Endothelial cell of umbilical vein (primary cell): ENCODE results near the gene TCERG1. TPM values are rescaled to one million over a fixed set of nuclear protein-coding genes. Genes with fewer than 3 reads are reported as not detected.

Source experiments
- BruUV-seq: library from RNA; stranded (reverse); fragments of 400-500 nt; replicated peaks from 2 replicates; lab custom pipeline; 2021; lab: Mats Ljungman, UMichigan
- CTCF ChIA-PET: fragments of 300-600, 350-600 bp; sonication (Branson Sonifier 250); formaldehyde crosslinking; loops from one replicate; lab custom pipeline; 2021; ENCODE audit warnings: antibody characterized with exemption, inconsistent platforms; lab: Charles Lee
- POLR2A ChIA-PET: fragments of 300-600, 350-600 bp; sonication (Branson Sonifier 250); formaldehyde crosslinking; loops from one replicate; lab custom pipeline; 2021; ENCODE audit warnings: antibody characterized with exemption, inconsistent platforms; lab: Charles Lee
- DNase-seq: peaks from one replicate; pipeline ENCODE4 v3.0.0-alpha.2; 2011; ENCODE audit warnings: low read depth, low spot score
- FAIRE-seq: peaks from 2 replicates; lab custom pipeline; 2011; peaks lifted over from hg19 to GRCh38; lab: Jason Lieb, UNC
- H2AFZ ChIP-seq: 2 replicates; pipeline ENCODE4 v1.6.0; 2012; ENCODE audit warnings: low read depth, low read length, control low read depth, inconsistent platforms
- H3K27ac ChIP-seq: 2 replicates; pipeline ENCODE4 v1.5.1; 2011; ENCODE audit warnings: low read depth, mild to moderate bottlenecking, control low read depth, low read length, moderate library complexity; ENCODE audit not compliant: insufficient read depth
- H3K27me3 ChIP-seq, 2 experiments: 2 replicates each; pipeline versions ENCODE4 v1.6.0 to v1.6.1; 2011; ENCODE audit warnings: low read length in 2 of 2, mixed read lengths in 1 of 2; ENCODE audit not compliant: control insufficient read depth in 2 of 2, insufficient read depth in 2 of 2
- H3K36me3 ChIP-seq, 2 experiments: 2 replicates in 1 of 2; 3 replicates in 1 of 2; pipeline ENCODE4 v1.5.1; 2011; ENCODE audit warnings: low read length in 2 of 2, mild to moderate bottlenecking in 1 of 2, moderate library complexity in 1 of 2; ENCODE audit not compliant: control insufficient read depth in 2 of 2, insufficient read depth in 2 of 2; ENCODE audit errors: extremely low read depth in 1 of 2
- H3K4me1 ChIP-seq: 3 replicates; pipeline ENCODE4 v1.5.1; 2011; ENCODE audit warnings: mild to moderate bottlenecking, low read length; ENCODE audit not compliant: control insufficient read depth, insufficient read depth; ENCODE audit errors: extremely low read depth
- H3K4me2 ChIP-seq: 2 replicates; pipeline ENCODE4 v1.6.1; 2011; ENCODE audit warnings: low read length, control low read depth, mixed read lengths; ENCODE audit not compliant: insufficient read depth
- H3K4me3 ChIP-seq, 3 experiments: fragments of 200-600 bp in 1 of 3; sonication (generic), shearing (Covaris generic) in 1 of 3; replicated peaks in 1 of 3; 2 replicates each; pipeline ENCODE4 v1.5.1; 2011 to 2016; ENCODE audit warnings: control low read depth in 3 of 3, low read length in 3 of 3, mild to moderate bottlenecking in 2 of 3, inconsistent platforms in 1 of 3, low read depth in 1 of 3, moderate library complexity in 1 of 3; ENCODE audit not compliant: insufficient read depth in 1 of 3
- H3K79me2 ChIP-seq: 2 replicates; pipeline ENCODE4 v1.6.0; 2012; ENCODE audit warnings: low read length, inconsistent platforms; ENCODE audit not compliant: control insufficient read depth, insufficient read depth
- H3K9ac ChIP-seq: replicated peaks from 2 replicates; pipeline ENCODE3; 2011; ENCODE audit warnings: low read length, control low read depth; ENCODE audit not compliant: insufficient read depth; ENCODE audit errors: extremely low read depth
- H3K9me1 ChIP-seq: replicated peaks from 3 replicates; pipeline ENCODE4 v1.6.0; 2011; ENCODE audit warnings: mild to moderate bottlenecking, low read length; ENCODE audit not compliant: control insufficient read depth, insufficient read depth; ENCODE audit errors: extremely low read depth
- H3K9me3 ChIP-seq: replicated peaks from 2 replicates; pipeline ENCODE4 v1.5.1; 2012; ENCODE audit warnings: low read length, inconsistent platforms; ENCODE audit not compliant: control insufficient read depth, insufficient read depth
- H4K20me1 ChIP-seq: replicated peaks from 2 replicates; pipeline ENCODE3; 2011; ENCODE audit warnings: mild to moderate bottlenecking, low read length; ENCODE audit not compliant: control insufficient read depth, insufficient read depth; ENCODE audit errors: extremely low read depth
- CTCF ChIP-seq, 2 donors: IDR thresholded peaks; 1 replicate in 1 of 2; 2 replicates in 1 of 2; pipeline ENCODE4 v1.5.1; 2011; ENCODE audit warnings: low read length in 2 of 2, mild to moderate bottlenecking in 2 of 2, moderate library complexity in 2 of 2, control low read depth in 1 of 2, inconsistent platforms in 1 of 2, low read depth in 1 of 2; ENCODE audit not compliant: insufficient read depth in 1 of 2; ENCODE audit errors: extremely low read depth in 1 of 2
- EZH2 ChIP-seq: IDR thresholded peaks from 2 replicates; pipeline ENCODE4 v1.6.1; 2012; ENCODE audit warnings: borderline replicate concordance, low read depth, mild to moderate bottlenecking, moderate library complexity, low read length, inconsistent platforms; ENCODE audit not compliant: severe bottlenecking
- FOS ChIP-seq: IDR thresholded peaks from 2 replicates; pipeline ENCODE4 v1.6.1; 2011; ENCODE audit warnings: mild to moderate bottlenecking, low read length, moderate library complexity, borderline replicate concordance; ENCODE audit not compliant: insufficient read depth
- GATA2 ChIP-seq: IDR thresholded peaks from 2 replicates; pipeline ENCODE4 v1.7.0; 2011; ENCODE audit warnings: low read depth, mild to moderate bottlenecking, moderate library complexity, mixed read lengths, low read length; ENCODE audit not compliant: insufficient read length, insufficient read depth
- MAX ChIP-seq: IDR thresholded peaks from 2 replicates; pipeline ENCODE4 v1.6.1; 2011; ENCODE audit not compliant: insufficient read depth, insufficient read length
- MYC ChIP-seq: IDR thresholded peaks from one replicate; pipeline ENCODE4 v1.6.1; 2011; ENCODE audit warnings: mild to moderate bottlenecking, low read depth, low read length
- POLR2A ChIP-seq: IDR thresholded peaks from 2 replicates; pipeline ENCODE4 v1.6.1; 2012; ENCODE audit warnings: low read depth, mild to moderate bottlenecking, control low read depth, low read length
- POLR2AphosphoS5 ChIP-seq: IDR thresholded peaks from 2 replicates; pipeline ENCODE4 v1.6.1; 2012; ENCODE audit warnings: low read depth, mild to moderate bottlenecking, control low read depth, low read length, moderate library complexity; ENCODE audit not compliant: insufficient read depth
- dilution Hi-C: fragments of 300-500 bp; cut with MboI; formaldehyde crosslinking; loops from one replicate; pipeline ENCODE4 v1.15.0; 2019; ENCODE audit warnings: low sequenced_read_pairs; ENCODE audit not compliant: extremely low pct_ligation_motif_present
- intact Hi-C: fragments of 100-400 bp; cut with micrococcal nuclease; formaldehyde crosslinking; loops from one replicate; pipeline ENCODE4 v1.10.0; 2022
- polyA plus RNA-seq, 4 experiments: library from polyadenylated mRNA; depleted of rRNA in 3 of 4; stranded (reverse) in 3 of 4; unstranded in 1 of 4; fragments of >200 nt; gene quantifications; 2 replicates each; pipeline versions ENCODE4 v1.2.1 to v1.2.3, GENCODE V29; 2011 to 2012; ENCODE audit warnings: missing spikeins in 1 of 4
- total RNA-seq: library from RNA; stranded (reverse); gene quantifications from 2 replicates; pipeline ENCODE4 v1.2.3, GENCODE V29; 2021

TCERG1 gene
- total and polyA plus RNA-seq, 2 donors (not counting 3 experiments of a cell fraction or from before 2014, with no cell fraction given): 71.4 to 98.4 TPM

- ChIA-PET POLR2A (no interaction called here), CTCF (no interaction called here)
- no peak overlapping the region for H3K4me2 ChIP-seq
- no TSS peak for BruUV-seq
- no peaks in the 10 kb centered on the region for H4K20me1 ChIP-seq
- H3K4me1 ChIP-seq: no peaks in the 10 kb centered on the region
- FAIRE-seq (no peak), DNase-seq (no peak)
- no peak overlapping the region for H3K27ac ChIP-seq
- no peak overlapping the region for H3K4me3 ChIP-seq
- H3K27me3 ChIP-seq: peaks cover 7 to 17% of the 10 kb centered on the region in 2 experiments
- no peak overlapping the region for H2AFZ ChIP-seq
- dilution Hi-C loops: no loop called here
- TF ChIP-seq GATA2: no peak
- TF ChIP-seq POLR2AphosphoS5: no peak
- no peak for TF ChIP-seq MAX
- H3K36me3 ChIP-seq: no peaks in the 10 kb centered on the region
- H3K9me3 ChIP-seq: no peaks in the 10 kb centered on the region
- H3K79me2 ChIP-seq: no peaks in the 10 kb centered on the region
- H3K9me1 ChIP-seq: no peaks in the 10 kb centered on the region
- intact Hi-C loops: no loop called here
- no peak overlapping the region for H3K9ac ChIP-seq
Observed at GRCh38 chr5:146440353-146440752, 6.8 kb upstream of the TCERG1 start.

GRCh38 chr5:146440870-146441495 lies 6.2 kb upstream of the TCERG1 start:
- CTCF ChIA-PET: no interaction called here
- H4K20me1 ChIP-seq: no peaks in the 10 kb centered on the region
- POLR2A ChIA-PET: no interaction called here
- BruUV-seq: no TSS peak
- H3K36me3 ChIP-seq: no peaks in the 10 kb centered on the region
- no peaks in the 10 kb centered on the region for H3K79me2 ChIP-seq
- no peaks in the 10 kb centered on the region for H3K4me1 ChIP-seq
- FAIRE-seq (no peak), DNase-seq (no peak)
- no peak overlapping the region for H3K4me3 ChIP-seq
- H3K27me3 ChIP-seq: peaks cover 7 to 14% of the 10 kb centered on the region in 2 experiments
- no peak overlapping the region for H3K27ac ChIP-seq
- dilution Hi-C loops: no loop called here
- no peak overlapping the region for H3K9ac ChIP-seq
- no peaks in the 10 kb centered on the region for H3K9me3 ChIP-seq
- intact Hi-C loops: no loop called here
- no peak overlapping the region for H3K4me2 ChIP-seq
- no peak overlapping the region for H2AFZ ChIP-seq
- TF ChIP-seq POLR2AphosphoS5 (no peak), POLR2A (no peak), CTCF (IDR thresholded peaks at IDR 0.05; ENCODE audit: extremely low read depth in 1 of 2, insufficient read depth in 1 of 2, low read depth in 1 of 2, low read length in 2 of 2) (no peak), FOS (no peak), GATA2 (no peak), EZH2 (no peak), MAX (no peak), MYC (no peak)
- H3K9me1 ChIP-seq: no peaks in the 10 kb centered on the region
